ENCODE results near the gene GPR153.
A peak's percentile ranks its signal among the peaks of the same experiment; 100 is the strongest.
"Not testable (repeated sequence)": the region's sequence is repeated elsewhere in the genome, so short reads cannot be mapped to it uniquely, and the experiment has no call there.

GPR153 gene

DNA sequence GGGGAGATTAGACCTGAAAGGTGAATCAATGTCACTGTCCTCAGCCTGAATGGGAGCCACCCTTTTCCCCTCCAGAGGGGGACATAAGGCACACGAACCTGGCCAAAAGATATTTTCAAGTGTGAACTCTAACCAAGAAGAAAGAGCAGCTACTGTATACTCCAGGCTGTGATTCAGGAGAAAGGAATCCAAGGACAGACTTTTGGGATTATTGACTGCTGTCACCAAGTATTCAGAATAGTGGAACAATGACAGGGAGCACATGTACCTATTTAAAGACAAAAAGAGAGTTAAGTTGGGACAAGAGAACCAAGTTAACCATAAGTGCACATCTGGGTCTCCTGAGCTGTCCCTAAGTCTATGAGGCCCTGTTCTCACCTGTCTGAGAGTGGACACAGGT lies 27.5 kb downstream of the GPR153 start:
- no peak for DNase-seq (ENCODE audit: low spot score)

DNA sequence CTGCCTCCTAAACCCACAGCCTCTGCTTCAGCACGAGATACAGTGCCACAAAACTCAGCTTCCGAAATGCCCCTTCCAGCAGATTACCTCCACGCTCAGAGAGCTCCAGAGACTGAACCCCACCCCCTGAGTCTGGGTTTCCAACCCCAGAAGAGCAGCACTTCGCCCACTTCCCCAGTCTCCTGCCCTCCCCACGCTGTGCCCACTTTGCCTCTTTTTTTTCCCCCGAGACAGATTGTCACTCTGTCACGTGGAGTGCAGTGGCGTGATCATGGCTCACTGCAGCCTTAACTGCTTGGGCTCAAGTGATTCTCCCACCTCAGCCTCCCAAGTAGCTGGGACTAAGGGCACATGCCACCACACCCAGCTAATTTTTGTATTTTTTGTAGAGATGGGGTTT lies 35.2 kb downstream of the GPR153 start:
- no peak for DNase-seq (ENCODE audit: low spot score)

DNA sequence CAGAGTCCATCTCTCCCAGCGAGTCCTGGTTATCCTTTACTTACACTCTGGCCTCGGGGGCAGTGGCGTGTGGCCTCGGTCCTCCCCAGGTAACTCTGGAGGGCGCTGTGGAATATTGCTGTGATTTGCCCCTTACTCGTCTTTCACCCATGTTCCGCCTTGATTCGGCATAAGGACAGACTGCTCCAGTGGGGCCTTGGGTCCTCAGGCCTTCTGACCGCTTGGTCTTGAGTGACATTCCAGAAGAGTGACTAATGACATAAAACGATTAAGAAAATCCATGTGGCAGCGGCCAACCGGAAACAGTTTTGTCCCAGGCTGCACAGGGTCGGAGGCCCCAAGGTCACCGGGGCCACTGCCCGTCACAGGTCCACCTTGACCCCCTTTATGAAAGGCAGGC lies 36.2 kb downstream of the GPR153 start:
- no peak for DNase-seq (ENCODE audit: low spot score)

DNA sequence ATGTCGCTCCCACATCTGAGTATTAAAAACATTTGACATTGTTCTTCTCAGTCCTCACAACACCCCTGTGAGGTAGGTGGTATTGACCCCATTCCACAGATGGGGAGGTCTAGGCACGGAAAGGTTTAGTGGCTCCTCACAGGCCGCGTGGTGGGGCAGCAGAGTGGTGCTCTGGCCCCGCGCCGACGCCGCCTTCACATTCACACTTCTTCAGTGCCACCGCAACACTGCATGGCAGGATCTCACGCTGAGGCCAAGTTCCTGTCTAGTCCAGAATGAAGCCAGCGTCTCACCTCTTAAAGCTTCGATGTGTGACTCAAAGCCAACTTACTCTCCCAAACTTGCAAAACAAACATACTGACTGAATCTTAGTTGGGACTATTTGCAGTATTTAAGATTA lies 37.3 kb downstream of the GPR153 start:
- no peak for DNase-seq (ENCODE audit: low spot score)

DNA sequence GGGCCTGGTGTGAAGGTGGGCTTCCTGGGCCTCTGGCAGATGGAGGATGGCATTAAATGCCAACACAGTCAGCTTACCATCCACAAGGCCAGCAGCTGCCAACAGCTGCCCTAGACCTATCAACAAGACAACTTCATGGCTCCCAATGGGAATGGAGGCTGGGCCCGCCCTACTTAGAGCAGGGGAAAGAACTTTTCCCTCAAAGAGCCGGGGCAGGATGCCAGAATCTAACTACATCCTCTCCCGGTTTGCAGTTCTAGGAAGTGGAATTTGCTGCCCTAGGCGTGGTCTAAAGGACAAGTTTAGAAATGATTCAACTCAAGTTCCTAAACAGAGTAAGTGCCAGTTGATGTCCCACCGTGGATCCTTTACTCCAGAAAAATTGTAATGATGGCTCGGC lies 38.3 kb downstream of the GPR153 start:
- no peak for DNase-seq (ENCODE audit: low spot score)

DNA sequence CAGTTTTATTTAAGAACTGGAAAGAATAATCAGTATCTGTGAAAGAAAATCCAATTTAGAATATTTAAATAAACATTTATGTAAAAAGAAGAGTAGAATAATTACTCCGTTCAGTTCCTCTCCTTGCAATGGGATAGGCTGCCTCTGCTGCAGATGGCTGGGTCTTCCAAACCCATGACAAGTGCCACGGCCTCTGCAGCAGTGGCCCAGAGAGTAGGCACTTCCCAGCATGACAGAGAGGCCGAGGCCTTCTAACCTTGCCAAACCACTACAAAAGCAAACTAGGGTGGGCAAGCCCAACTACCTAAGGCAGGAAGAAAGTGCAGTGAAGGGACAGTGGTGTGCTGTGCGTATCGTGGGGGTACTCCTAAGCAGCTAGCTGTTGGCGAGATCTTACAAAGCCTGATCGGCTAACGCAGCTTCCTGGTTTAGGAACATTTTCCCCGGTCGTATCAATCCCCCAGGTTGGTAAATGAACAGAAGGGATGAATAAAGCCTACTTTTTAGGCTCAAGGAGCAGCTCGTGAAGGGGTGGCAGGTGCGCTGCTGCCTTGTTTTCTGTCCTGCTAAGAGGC lies 39.6 kb downstream of the GPR153 start:
- no peak for DNase-seq (ENCODE audit: low spot score)

DNA sequence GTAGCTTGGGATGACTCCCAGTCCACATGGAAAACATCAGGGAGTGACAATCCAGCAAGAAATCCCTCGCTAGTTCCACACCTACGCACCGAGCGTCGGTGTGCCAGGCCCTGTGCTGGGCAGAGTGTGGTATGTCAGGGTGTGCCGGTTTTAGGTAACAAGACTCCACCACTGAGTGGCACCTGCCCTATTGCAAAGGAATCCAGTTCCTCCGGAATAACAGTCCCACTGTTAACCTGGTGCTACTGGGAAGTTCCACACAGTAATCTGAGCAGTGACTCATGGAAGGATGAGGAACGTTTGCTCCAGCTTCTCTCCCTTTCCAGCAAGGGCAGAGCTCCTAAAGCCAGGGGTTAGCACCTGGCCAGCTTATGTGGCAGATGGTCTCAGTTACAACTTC lies 40.7 kb downstream of the GPR153 start:
- DNase-seq (ENCODE audit: low spot score), result peak; percentile 45

DNA sequence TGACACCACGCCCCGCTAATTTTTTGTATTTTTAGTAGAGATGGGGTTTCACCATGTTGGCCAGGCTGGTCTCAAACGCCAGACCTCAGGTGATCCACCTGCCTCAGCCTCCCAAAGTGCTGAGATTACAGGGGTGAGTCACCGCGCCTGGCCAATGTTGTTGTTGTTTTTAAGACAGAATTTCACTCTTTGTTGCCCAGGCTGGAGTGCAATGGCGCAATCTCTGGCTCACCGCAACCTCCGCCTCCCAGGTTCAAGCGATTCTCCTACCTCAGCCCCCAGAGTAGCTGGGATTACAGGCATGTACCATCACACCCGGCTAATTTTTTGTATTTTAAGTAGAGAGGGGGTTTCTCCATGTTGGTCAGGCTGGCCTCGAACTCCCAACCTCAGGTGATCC lies 41.3 kb downstream of the GPR153 start:
- not testable (repeated sequence) for DNase-seq (ENCODE audit: low spot score)

DNA sequence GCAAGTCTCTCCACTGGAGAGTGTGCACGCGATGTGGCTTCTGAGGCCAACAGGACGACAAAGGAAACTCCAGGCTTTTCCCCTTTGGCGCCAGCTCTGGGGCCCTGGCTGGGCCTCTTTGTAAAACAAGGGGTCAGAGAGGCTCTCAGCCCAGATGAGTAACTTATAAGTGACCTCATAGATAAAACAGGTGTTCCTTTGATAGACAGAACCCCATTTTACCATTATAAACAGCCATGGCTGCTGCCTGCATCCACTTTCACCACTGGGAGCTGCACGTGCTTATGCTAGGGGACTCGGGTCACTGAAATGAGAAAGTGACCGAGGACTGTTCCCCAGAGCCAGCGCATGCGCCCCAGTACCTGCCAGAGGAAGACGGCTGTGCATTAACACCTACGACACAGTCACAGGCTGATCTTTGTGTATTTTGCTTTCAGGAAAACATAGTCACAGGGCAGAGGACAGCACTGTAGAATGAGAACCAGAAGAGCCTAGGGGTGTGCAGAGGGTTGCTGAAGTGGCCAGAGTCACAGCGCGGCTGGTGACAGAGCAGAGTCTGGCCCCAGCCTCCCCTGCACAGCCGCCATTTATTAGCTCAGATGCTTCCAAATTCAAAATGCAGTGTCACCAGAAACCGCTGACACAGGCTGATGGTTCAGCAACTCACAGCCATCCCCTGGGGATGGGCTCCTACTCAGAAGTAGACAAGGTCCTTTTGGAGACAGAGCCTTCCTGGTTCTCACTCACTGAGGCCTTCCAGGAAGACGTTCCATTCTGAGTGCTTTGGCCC lies 42.3 kb downstream of the GPR153 start:
- no peak for DNase-seq (ENCODE audit: low spot score)

DNA sequence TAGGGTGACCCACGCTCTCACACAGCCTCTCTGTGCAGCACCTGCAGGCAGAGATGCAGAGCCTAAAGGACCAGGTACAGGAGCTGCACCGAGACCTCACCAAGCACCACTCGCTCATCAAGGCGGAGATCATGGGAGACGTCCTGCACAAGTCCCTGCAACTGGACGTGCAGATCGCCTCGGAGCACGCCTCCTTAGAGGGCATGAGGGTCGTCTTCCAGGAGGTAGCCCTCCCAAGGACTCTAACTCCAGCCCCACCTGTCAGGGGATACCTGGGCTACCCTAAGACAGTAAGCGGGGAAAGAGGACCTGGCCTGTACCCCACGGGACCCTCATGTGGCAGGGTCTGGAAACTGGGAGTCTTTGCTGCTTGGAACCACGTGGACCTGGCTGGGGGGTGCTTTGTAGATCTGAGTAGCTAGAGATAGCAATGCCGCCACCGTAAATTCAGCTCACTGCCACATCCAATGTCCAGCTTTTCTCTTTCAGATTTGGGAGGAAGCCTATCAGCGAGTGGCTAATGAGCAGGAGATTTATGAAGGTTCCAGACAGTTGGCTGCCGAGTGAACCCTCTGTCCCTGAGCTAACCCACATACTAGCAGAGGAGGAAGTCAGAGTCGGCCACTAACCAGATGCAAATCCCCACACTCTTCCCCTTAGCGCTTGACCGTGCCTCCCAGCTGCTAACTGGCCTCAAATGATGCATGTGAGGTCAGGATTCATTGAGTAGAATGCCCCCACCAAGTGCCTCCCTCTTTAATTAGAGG lies 48.5 kb downstream of the GPR153 start:
- no peak for DNase-seq (ENCODE audit: low spot score)

DNA sequence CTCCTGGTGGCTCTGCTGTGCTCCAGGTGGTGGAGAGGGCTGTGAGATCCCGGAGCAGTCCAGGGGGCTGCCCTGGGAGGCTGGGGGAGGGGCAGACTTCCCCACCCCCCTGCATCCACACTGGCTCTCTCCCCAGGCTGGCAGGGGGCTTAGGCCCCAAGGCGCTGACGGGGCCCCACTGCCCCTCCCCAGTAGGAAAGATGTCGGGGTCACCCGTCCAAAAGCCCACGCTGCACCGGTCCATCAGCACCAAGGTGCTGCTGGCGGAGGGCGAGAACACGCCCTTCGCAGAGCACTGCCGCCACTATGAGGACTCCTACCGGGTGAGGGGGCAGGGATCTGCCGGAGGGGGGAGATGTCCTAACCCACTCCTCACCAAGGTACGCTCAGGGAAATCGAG lies 49.2 kb downstream of the GPR153 start:
- no peak for DNase-seq (ENCODE audit: low spot score)

DNA sequence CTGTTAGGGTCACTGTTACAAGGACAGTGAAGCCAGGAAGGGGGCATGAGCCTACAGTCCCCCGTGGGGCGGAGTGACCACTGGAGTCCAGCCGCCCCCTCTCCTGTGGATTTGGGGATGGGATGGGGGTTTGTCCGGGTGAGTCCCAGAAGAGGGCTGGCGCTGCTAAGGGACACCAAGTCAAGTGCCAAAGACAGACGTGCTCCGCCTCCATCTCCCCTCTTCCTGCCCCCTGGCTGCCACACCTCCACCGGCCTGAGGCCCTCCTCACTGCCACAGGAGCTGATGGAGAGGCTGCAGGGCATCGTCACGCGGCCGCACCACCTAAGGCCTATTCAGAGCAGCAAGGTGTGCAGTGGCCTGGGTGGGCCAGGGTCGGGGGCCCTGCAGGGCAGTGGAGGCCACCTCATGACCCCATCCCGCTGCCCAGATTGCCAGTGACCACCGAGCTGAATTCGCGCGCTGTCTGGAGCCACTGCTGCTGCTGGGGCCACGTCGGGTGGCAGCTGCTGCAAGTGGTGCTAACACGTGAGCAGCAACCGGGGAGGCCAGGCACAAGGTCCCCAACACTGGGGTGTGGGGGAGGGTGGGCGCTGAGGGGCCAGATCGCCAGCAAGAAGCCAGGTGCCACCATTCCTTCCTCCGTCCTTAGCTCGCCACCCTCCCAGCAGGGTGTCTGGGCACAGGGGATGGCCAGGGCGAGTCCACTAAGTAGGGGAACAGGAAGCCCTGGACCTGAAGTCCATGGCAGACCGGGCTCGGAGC lies 50.1 kb downstream of the GPR153 start:
- DNase-seq (ENCODE audit: low spot score), result no peak

DNA sequence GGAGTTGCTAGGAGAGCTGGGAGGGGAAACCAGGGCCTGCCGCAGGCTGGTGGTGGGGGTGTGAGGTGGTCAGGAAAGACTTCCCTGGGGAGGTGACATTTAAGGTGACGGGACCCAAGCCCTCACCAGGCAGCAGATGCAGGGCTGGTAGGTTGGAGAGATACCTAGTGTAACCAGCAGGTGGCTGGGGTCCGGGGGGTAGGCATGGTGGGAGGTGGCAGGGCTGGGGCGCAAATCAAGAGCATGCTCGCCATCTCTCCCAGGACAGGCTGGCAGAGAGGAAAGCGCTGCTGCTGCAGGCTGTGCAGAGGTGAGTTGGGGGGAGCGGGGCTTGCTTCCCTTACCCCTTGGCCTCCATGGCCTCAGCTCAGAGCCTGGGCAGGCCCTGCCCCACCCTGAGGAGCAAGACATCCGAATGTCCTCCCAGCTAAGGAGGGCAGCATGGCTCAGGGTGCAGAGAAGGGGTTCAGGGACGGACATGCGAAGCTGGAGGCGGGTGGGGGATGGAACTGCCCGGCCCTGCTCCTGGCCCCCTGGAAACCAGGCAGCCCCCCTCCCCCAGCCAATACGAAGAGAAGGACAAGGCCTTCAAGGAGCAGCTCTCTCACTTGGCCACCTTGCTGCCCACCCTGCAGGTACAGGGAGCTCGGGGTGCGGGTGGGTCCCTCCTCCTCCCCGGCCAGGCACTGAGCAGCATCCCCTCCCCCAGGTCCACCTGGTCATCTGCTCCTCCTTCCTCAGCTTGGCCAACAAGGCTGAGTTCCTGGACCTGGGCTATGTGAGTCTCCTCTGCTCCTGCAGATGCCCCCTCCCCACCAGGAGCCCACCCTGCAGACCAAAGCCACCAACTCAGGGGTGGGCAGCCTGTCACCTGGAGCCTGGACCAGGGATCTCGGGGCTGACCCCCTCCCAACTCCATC lies 51.0 kb downstream of the GPR153 start:
- peak; percentile 63 for DNase-seq (ENCODE audit: low spot score)

DNA sequence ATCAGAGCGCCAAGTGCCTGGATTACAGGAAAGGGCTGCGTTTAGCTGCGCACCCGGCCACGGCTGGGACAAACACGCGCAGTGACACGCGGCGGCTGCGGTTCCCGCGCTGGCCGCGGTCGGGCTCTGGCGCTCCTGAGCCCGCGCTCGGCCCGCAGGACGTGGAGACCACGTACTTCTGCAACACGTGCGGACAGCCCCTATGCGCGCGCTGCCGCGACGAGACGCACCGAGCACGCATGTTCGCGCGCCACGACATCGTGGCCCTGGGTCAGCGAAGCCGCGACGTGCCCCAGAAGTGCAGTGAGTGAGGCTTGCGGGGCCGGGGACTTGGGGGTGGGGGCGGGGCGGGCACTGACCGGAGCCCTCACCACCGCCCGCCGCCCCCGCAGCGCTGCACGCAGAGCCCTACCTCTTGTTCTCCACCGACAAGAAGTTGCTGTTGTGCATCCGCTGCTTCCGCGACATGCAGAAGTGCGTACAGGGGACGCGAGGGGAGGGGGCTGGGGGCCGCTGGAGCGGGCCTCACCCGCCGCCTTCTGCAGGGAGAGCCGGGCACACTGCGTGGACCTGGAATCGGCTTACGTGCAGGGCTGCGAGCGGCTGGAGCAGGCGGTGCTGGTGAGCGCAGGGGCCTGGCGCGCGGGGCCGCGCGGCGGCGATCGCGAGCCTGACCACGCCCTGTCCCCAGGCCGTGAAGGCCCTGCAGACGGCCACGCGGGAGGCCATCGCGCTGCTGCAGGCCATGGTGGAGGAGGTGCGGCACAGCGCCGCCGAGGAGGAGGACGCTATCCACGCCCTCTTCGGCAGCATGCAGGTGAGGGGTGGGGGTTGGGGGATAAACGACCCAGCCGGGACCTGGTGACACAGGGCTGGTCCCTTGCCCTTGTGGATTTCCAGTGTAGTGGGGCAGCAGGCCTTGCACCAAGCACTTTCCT lies 51.9 kb downstream of the GPR153 start:
- peak; percentile 71 for DNase-seq (ENCODE audit: low spot score)

DNA sequence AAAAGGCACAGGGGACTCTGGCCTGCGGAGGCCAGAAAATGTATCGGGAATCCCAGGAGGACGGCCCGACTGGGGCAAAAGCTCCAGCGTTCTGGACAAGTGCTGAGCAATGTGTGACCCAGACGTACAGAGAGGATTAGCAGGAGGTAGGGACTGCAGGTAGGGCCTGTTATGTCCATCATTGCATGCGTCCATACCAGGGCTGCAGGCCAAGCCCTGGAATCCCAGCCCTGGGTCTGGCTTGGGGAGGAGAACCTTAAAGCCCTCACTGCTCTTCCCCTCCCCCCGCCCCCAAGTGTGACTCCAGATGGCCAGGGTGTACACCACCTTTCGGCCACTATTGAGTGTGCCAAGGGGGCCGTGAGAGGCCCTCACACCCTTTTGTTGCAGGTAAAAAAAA lies 53.0 kb downstream of the GPR153 start:
- DNase-seq (ENCODE audit: low spot score), result no peak

DNA sequence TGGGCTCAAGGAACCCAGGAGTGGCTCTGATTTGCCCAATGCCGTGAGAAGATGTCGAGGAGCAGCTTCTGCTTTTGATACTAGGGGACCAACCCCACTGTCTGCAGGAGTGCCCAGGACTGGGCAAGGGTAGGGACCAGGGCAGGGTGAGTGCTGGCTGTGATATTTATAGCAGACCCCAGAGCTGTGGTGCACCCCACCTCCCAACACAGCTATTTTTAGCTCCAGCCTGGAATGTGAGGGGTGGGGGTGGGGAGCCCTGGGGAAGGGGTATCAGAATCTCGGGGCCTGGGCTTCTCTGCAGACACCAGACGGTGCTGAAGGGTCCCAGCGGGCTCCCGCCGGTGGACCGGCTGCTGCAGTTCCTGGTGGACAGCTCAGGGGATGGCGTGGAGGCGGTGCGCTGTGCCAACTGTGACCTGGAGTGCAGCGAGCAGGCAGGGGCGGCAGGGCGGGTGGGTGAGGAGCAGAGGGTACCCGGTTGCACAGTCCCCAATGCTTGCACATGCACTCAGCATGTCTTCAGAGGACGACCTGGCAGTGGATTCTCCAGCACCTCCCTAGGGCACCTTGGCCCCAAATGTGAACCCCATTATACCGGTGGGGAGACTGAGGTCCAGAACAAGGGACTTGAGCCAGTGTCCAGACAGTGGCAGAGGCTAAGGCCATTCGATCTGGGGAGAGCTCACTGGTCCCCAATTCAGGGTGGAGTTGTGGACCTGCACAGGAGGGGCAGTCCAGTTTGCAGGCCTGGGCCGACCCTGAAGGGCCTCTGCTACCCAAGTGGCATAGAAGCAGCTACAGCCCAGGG lies 53.6 kb downstream of the GPR153 start:
- no peak for DNase-seq (ENCODE audit: low spot score)

DNA sequence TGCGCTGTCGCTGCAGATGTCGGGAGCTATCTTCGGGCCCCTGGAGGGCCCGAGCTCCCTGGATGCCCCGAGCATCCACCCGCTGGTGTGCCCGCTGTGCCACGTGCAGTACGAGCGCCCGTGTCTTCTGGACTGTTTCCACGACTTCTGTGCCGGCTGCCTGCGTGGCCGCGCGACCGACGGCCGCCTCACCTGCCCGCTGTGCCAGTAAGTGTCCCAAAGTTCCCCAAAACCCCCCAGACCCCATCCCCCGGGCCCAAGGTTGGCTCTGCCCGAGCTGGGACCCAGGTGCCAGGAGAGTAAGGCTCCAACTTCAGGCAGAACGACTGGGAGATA lies 54.4 kb downstream of the GPR153 start:
- DNase-seq (ENCODE audit: low spot score), result no peak

DNA sequence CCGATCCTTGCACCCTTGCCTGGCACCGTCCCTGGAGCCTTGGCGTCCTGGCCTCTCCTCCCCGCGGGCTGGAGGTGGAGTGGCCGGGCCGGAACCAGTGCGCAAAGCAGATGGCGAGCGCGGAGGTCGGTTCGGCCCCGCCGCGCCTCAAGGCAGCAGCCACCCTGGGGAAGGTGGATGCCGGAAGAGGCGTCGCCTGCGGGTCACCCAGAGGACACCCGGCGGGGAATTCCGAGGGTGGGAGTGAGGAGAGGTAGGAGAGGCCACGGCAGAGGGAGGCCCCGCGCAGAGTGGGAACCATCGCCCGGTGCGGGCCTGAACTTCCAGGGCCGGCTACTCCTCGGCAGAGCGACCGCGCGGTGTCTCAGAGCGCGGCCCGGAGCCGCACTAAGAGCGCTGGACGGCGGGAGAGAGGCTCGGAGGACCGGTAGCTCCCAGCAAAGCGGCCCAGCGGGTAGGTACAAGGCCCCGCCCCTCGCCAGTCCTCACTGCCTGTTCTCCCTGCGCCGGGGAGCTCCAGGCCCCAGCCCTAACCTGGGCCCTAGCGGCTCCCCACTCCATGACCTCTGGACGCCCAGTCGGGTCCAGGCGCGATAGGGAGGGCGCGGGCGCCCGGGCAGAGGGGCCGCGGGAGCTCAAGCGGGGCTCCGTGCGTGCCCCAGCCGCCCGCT lies 54.9 kb downstream of the GPR153 start, which contains the start of gene RNF207:
Gene RNF207, plus strand, starts transcription at position 271 of the 671 bp plus-strand sequence. CDS start 417 bp downstream, outside the sequence.
- peak; percentile 84 for DNase-seq (ENCODE audit: low spot score)

DNA sequence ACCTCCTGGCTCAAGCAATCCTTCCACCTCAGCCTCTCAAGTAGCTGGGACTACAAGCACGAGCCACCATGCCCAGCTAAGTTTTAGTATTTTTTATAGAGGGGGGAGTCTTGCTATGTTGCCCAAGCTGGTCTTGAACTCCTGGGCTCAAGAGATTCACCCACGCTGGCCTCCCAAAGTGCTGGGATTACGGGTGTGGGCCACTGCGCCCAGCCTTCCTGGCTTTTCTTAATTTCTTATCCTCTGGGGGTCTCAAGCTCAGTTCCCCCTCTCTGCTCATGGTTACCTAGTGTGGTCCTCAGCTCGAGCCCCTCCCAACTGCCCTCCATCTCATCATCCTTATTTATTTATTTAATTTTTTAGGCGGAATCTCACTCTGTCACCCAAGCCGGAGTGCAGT lies 58.6 kb downstream of the GPR153 start:
- no peak for DNase-seq (ENCODE audit: low spot score)
